WTC11 (cell line): ENCODE data around the gene SLC48A1.

Experiments
- ATF3 ChIP-seq: sonication (generic); formaldehyde crosslinking; conservative IDR thresholded peaks from 2 replicates; pipeline ENCODE4 v1.8.1; 2022; ENCODE audit warnings: mild to moderate bottlenecking, missing genetic modification reagents
- CTCF ChIP-seq: fragments of 200-600 bp; IDR thresholded peaks from 2 replicates; pipeline ENCODE4 v1.8.0; 2022; ENCODE audit warnings: antibody characterized with exemption
- ETV6 ChIP-seq: sonication (generic); formaldehyde crosslinking; IDR thresholded peaks from 2 replicates; pipeline ENCODE4 v1.8.1; 2022; ENCODE audit warnings: mild to moderate bottlenecking, missing genetic modification reagents
- HMGXB4 ChIP-seq: sonication (generic); formaldehyde crosslinking; IDR thresholded peaks from 2 replicates; pipeline ENCODE4 v1.8.1; 2023; ENCODE audit warnings: mild to moderate bottlenecking, moderate library complexity, missing genetic modification reagents
- IRF1 ChIP-seq: sonication (generic); formaldehyde crosslinking; IDR thresholded peaks from 2 replicates; pipeline ENCODE4 v1.8.0; 2023; ENCODE audit warnings: missing genetic modification reagents
- MAX ChIP-seq: sonication (generic); formaldehyde crosslinking; IDR thresholded peaks from 2 replicates; pipeline ENCODE4 v1.8.0; 2022; ENCODE audit warnings: mild to moderate bottlenecking, missing genetic modification reagents
- MLX ChIP-seq: sonication (generic); formaldehyde crosslinking; IDR thresholded peaks from 2 replicates; pipeline ENCODE4 v1.8.1; 2023; ENCODE audit warnings: mild to moderate bottlenecking, missing genetic modification reagents, moderate library complexity
- NFE2L1 ChIP-seq: sonication (generic); formaldehyde crosslinking; IDR thresholded peaks from 2 replicates; pipeline ENCODE4 v1.8.1; 2023; ENCODE audit warnings: missing genetic modification reagents
- SMAD3 ChIP-seq: sonication (generic); formaldehyde crosslinking; IDR thresholded peaks from 2 replicates; pipeline ENCODE4 v1.8.0; 2022; ENCODE audit warnings: missing genetic modification reagents, mild to moderate bottlenecking, borderline replicate concordance
- SP1 ChIP-seq: sonication (generic); formaldehyde crosslinking; conservative IDR thresholded peaks from 2 replicates; pipeline ENCODE4 v1.8.1; 2022; ENCODE audit warnings: missing genetic modification reagents
- TEAD4 ChIP-seq: sonication (generic); formaldehyde crosslinking; IDR thresholded peaks from 2 replicates; pipeline ENCODE4 v1.8.0; 2022; ENCODE audit warnings: mild to moderate bottlenecking, missing genetic modification reagents
- USF2 ChIP-seq: sonication (generic); formaldehyde crosslinking; IDR thresholded peaks from 2 replicates; pipeline ENCODE4 v1.8.1; 2023; ENCODE audit warnings: mild to moderate bottlenecking, missing genetic modification reagents, moderate library complexity

GRCh38 chr12:47779301-47779942 lies 6.4 kb downstream of the SLC48A1 start:
- TF ChIP-seq HMGXB4 (CRISPR knock-in tag), result no peak
- TF ChIP-seq MLX (CRISPR knock-in tag), result no peak
- peak; percentile 93 for TF ChIP-seq CTCF
- no peak for TF ChIP-seq SMAD3 (CRISPR knock-in tag)
- no peak for TF ChIP-seq ATF3 (CRISPR knock-in tag)
- no peak for TF ChIP-seq MAX (CRISPR knock-in tag)
- no peak for TF ChIP-seq NFE2L1 (CRISPR knock-in tag)
- no peak for TF ChIP-seq ETV6 (CRISPR knock-in tag)
- no peak for TF ChIP-seq SP1
- TF ChIP-seq TEAD4 (CRISPR knock-in tag), result no peak
- no peak for TF ChIP-seq IRF1 (CRISPR knock-in tag)
- no peak for TF ChIP-seq USF2
